ENCODE results near the gene MZT2A.

DNA sequence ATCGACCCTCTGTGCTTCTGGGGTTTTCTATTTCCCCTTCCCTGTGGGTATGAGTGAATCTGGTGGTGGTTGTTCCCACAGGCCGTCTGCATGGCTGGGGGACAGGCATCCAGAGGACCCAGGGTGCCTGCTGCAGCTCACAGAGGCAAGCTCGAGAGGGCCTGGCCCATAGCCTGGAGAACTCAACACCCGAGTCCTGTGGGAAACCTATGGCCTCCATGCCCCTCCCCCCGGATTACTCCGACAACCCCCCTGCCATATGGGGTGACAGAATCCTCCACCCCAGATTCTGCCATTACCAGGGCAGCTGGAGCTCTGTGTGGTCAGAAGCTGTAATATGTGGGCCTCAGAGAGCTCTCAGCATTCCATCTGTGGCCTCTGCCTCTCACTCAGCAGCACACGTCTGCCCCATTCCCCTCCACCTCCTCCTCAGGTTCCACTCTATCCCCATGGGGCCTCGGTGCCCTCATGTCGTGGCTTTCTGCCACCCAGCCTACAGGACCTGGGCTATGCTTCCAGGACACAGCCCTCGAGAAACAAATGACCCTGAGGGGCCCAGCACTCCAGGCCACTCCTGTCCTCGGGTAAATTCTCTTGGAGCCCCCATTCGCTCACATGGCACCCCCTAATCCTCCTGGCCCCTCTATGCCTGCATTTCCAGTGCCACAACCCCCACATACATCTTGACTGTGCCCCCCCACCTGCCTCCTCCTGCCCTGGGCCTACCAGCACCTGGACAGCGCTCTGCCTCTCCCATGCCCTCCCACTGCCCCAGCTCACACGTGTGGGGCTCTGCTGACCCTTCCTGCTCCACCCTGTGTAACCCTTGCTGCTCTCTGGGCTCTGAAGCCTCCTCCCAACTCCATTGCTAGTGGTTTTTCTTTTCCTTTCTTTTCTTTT is 3.6 kb downstream of the MZT2A start:
- TF ChIP-seq, protein P1, sequence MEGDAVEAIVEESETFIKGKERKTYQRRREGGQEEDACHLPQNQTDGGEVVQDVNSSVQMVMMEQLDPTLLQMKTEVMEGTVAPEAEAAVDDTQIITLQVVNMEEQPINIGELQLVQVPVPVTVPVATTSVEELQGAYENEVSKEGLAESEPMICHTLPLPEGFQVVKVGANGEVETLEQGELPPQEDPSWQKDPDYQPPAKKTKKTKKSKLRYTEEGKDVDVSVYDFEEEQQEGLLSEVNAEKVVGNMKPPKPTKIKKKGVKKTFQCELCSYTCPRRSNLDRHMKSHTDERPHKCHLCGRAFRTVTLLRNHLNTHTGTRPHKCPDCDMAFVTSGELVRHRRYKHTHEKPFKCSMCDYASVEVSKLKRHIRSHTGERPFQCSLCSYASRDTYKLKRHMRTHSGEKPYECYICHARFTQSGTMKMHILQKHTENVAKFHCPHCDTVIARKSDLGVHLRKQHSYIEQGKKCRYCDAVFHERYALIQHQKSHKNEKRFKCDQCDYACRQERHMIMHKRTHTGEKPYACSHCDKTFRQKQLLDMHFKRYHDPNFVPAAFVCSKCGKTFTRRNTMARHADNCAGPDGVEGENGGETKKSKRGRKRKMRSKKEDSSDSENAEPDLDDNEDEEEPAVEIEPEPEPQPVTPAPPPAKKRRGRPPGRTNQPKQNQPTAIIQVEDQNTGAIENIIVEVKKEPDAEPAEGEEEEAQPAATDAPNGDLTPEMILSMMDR (IDR thresholded peaks at IDR 0.05 in 8 of 11, conservative IDR thresholded peaks at IDR 0.05 in 3 of 11) = no peak
- no peak for TF ChIP-seq POLR2A (IDR thresholded peaks at IDR 0.05)

Data from spleen (tissue), 7 donors.